B cell (primary cell): ENCODE measurements around the gene ALDOB. TPM values are rescaled to one million over a fixed set of nuclear protein-coding genes. Genes with fewer than 3 reads are reported as not detected.

Experiments
- ATAC-seq: fragments of 200-7000 bp; cut with Tn5 transposase; one replicate; pipeline ENCODE4 v1.10.0; 2021; ENCODE audit warnings: low read depth, mild to moderate bottlenecking, moderate number of reproducible peaks, moderate library complexity
- CTCF ChIA-PET: fragments of 350-600 bp; sonication (Branson Sonifier 250); formaldehyde crosslinking; loops from one replicate; lab custom pipeline; 2021; ENCODE audit warnings: antibody characterized with exemption, inconsistent platforms; lab: Charles Lee
- POLR2A ChIA-PET: fragments of 350-600 bp; sonication (Branson Sonifier 250); formaldehyde crosslinking; loops from one replicate; lab custom pipeline; 2021; ENCODE audit warnings: antibody characterized with exemption; lab: Charles Lee
- DNase-seq: peaks from one replicate; pipeline ENCODE4 v3.0.0; 2013
- H2AFZ ChIP-seq: 2 replicates; pipeline ENCODE4 v1.6.1; 2012; ENCODE audit warnings: mild to moderate bottlenecking, low read depth, low read length; ENCODE audit not compliant: insufficient read depth, poor library complexity, severe bottlenecking
- H3K27ac ChIP-seq, 2 donors: 1 replicate in 1 of 2; 2 replicates in 1 of 2; pipeline ENCODE4 v1.5.1; 2012 to 2013; ENCODE audit warnings: low read length in 2 of 2, mild to moderate bottlenecking in 2 of 2, moderate library complexity in 1 of 2
- H3K27me3 ChIP-seq, 4 experiments: fragments of 200-600 bp in 1 of 4; sonication (generic) in 1 of 4; replicated peaks in 1 of 4; 1 replicate in 2 of 4; 2 replicates in 2 of 4; pipeline versions ENCODE4 v1.6.1 to v1.7.0; 2013 to 2016; ENCODE audit warnings: low read length in 3 of 4, mild to moderate bottlenecking in 2 of 4, mixed read lengths in 1 of 4, moderate library complexity in 1 of 4; ENCODE audit not compliant: insufficient read depth in 4 of 4, control insufficient read depth in 3 of 4; ENCODE audit errors: control extremely low read depth in 1 of 4
- H3K36me3 ChIP-seq, 2 experiments: replicated peaks in 1 of 2; 1 replicate in 1 of 2; 2 replicates in 1 of 2; pipeline versions ENCODE4 v1.6.1 to v1.7.1; 2013; ENCODE audit warnings: low read length in 1 of 2; ENCODE audit not compliant: insufficient read depth in 2 of 2, control insufficient read depth in 1 of 2; ENCODE audit errors: control extremely low read depth in 1 of 2, extremely low read depth in 1 of 2
- H3K4me1 ChIP-seq, 2 donors: fragments of 200-600 bp in 1 of 2; sonication (generic) in 1 of 2; 1 replicate in 1 of 2; 2 replicates in 1 of 2; pipeline versions ENCODE4 v1.5.1 to v1.6.1; 2013 to 2017; ENCODE audit warnings: low read length in 2 of 2; ENCODE audit not compliant: control insufficient read depth in 2 of 2, insufficient read depth in 2 of 2
- H3K4me2 ChIP-seq: replicated peaks from 2 replicates; pipeline ENCODE3; 2012; ENCODE audit warnings: mild to moderate bottlenecking, low read depth, low read length; ENCODE audit not compliant: poor library complexity, severe bottlenecking
- H3K4me3 ChIP-seq, 5 experiments: fragments of 200-600 bp in 1 of 5; sonication (generic) in 1 of 5; 1 replicate in 3 of 5; 2 replicates in 2 of 5; pipeline versions ENCODE4 v1.5.1 to v1.7.0; 2011 to 2016; ENCODE audit warnings: low read length in 4 of 5, mild to moderate bottlenecking in 4 of 5, low read depth in 2 of 5, control low read depth in 1 of 5, moderate library complexity in 1 of 5; ENCODE audit not compliant: insufficient read depth in 1 of 5; ENCODE audit errors: control extremely low read depth in 1 of 5, extremely low read depth in 1 of 5
- H3K79me2 ChIP-seq: fragments of 200-600 bp; sonication (generic); one replicate; pipeline ENCODE4 v1.6.0; 2016; ENCODE audit warnings: low read length; ENCODE audit not compliant: control insufficient read depth, insufficient read depth
- H3K9ac ChIP-seq: fragments of 200-600 bp; sonication (generic); 2 replicates; pipeline ENCODE4 v1.6.1; 2017; ENCODE audit warnings: mild to moderate bottlenecking, low read length, moderate library complexity
- H3K9me3 ChIP-seq, 3 donors: one replicate each; pipeline versions ENCODE4 v1.6.1 to v1.7.1; 2013; ENCODE audit warnings: low read length in 2 of 3; ENCODE audit not compliant: control insufficient read depth in 2 of 3, insufficient read depth in 1 of 3; ENCODE audit errors: control extremely low read depth in 1 of 3
- H4K20me1 ChIP-seq: 2 replicates; pipeline ENCODE4 v1.6.0; 2012; ENCODE audit warnings: mild to moderate bottlenecking, low read length; ENCODE audit not compliant: insufficient read depth, control insufficient read depth, poor library complexity, severe bottlenecking
- H3K27ac Mint-ChIP-seq: one replicate; pipeline ENCODE4 v1.8.0; 2021; ENCODE audit warnings: mixed read lengths
- H3K27me3 Mint-ChIP-seq: one replicate; pipeline ENCODE4 v1.8.0; 2021; ENCODE audit warnings: mixed read lengths
- H3K4me1 Mint-ChIP-seq: one replicate; pipeline ENCODE4 v1.8.0; 2021; ENCODE audit warnings: mixed read lengths
- H3K4me3 Mint-ChIP-seq: one replicate; pipeline ENCODE4 v1.8.0; 2021; ENCODE audit warnings: mixed read lengths
- H3K9me3 Mint-ChIP-seq: one replicate; pipeline ENCODE4 v1.8.0; 2022; ENCODE audit warnings: mixed read lengths; ENCODE audit not compliant: insufficient read depth
- EZH2 ChIP-seq: IDR thresholded peaks from 2 replicates; pipeline ENCODE4 v1.6.1; 2012; ENCODE audit warnings: borderline replicate concordance, low read depth, mild to moderate bottlenecking, moderate library complexity, low read length; ENCODE audit not compliant: insufficient read depth, poor library complexity, severe bottlenecking
- WGBS: methylation state at CpG from one replicate; pipeline ENCODE4 v1.1.5; 2013; ENCODE audit warnings: missing lambda C conversion rate; ENCODE audit not compliant: insufficient coverage; 5-methylcytosine and 5-hydroxymethylcytosine counted together
- intact Hi-C: fragments of 100-400 bp; cut with micrococcal nuclease; formaldehyde crosslinking; loops from one replicate; pipeline ENCODE4 v1.10.0; 2022
- polyA plus RNA-seq: library from polyadenylated mRNA; depleted of rRNA; stranded (reverse); fragments of >200 nt; gene quantifications from 2 replicates; pipeline ENCODE4 v1.2.3, GENCODE V29; 2012
- total RNA-seq, 2 donors: library from RNA; stranded (reverse); fragments of 120-200 nt in 1 of 2; gene quantifications; 1 replicate in 1 of 2; 2 replicates in 1 of 2; pipeline versions ENCODE4 v1.2.3 to v1.2.4, GENCODE V29; 2013 to 2022
- TF ChIP-seq, protein P1 (sequence below): fragments of 200-600 bp; IDR thresholded peaks from one replicate; pipeline ENCODE4 v1.8.0; 2022; ENCODE audit warnings: antibody characterized with exemption, mild to moderate bottlenecking

Gene ALDOB
- total and polyA plus RNA-seq, 2 donors (not counting 1 experiment from before 2014, with no cell fraction given) = not detected

DNA sequence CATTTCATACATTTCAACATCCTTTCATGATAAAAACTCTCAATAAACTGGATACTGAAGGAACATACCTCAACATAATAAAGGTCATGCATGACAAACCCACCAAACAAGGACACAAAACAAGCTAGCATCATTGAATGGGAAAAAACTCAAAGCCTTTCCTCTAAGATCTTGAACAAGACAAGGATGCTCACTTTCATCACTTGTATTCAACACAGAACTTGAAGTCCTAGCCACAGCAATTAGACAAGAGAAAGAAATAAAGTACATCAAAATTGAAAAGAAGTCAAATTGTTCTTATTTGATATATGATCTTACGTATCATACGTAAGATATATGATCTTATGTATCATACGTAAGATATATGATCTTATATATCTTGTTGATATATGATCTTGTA, 42.4 kb downstream of the ALDOB start:
- H4K20me1 ChIP-seq = no peaks in the 10 kb centered on the region
- H3K27ac ChIP-seq = no peak overlapping the region
- Mint-ChIP-seq H3K9me3 (peaks cover 10% of the 10 kb centered on the region), H3K27ac (no peak overlapping the region), H3K4me3 (no peak overlapping the region), H3K27me3 (no peaks in the 10 kb centered on the region), H3K4me1 (peaks cover 55% of the 10 kb centered on the region)
- peaks cover 5 to 7% of the 10 kb centered on the region in 2 donors for H3K4me1 ChIP-seq
- CTCF ChIA-PET = interaction anchor here (1.7 kb wide), 1 partner anchor 16 kb away, joined by 3 read pairs; no protein-coding TSS in a partner anchor
- peaks cover 0 to 3% (median 0%) of the 10 kb centered on the region in 3 donors for H3K9me3 ChIP-seq
- DNase-seq = no peak
- POLR2A ChIA-PET = no interaction called here
- no peak for ATAC-seq
- peaks cover 65% of the 10 kb centered on the region for H3K79me2 ChIP-seq
- no peak overlapping the region for H2AFZ ChIP-seq
- H3K4me2 ChIP-seq = no peak overlapping the region
- H3K36me3 ChIP-seq = peaks cover 4 to 23% of the 10 kb centered on the region in 2 experiments
- TF ChIP-seq, protein P1, sequence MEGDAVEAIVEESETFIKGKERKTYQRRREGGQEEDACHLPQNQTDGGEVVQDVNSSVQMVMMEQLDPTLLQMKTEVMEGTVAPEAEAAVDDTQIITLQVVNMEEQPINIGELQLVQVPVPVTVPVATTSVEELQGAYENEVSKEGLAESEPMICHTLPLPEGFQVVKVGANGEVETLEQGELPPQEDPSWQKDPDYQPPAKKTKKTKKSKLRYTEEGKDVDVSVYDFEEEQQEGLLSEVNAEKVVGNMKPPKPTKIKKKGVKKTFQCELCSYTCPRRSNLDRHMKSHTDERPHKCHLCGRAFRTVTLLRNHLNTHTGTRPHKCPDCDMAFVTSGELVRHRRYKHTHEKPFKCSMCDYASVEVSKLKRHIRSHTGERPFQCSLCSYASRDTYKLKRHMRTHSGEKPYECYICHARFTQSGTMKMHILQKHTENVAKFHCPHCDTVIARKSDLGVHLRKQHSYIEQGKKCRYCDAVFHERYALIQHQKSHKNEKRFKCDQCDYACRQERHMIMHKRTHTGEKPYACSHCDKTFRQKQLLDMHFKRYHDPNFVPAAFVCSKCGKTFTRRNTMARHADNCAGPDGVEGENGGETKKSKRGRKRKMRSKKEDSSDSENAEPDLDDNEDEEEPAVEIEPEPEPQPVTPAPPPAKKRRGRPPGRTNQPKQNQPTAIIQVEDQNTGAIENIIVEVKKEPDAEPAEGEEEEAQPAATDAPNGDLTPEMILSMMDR = no peak
- no peak for TF ChIP-seq EZH2
- intact Hi-C loops = no loop called here
- H3K27me3 ChIP-seq = no peaks in the 10 kb centered on the region
- H3K4me3 ChIP-seq = no peak overlapping the region
- WGBS = no CpG with 5 or more reads among the region's 3 CpGs
- no peak overlapping the region for H3K9ac ChIP-seq

DNA sequence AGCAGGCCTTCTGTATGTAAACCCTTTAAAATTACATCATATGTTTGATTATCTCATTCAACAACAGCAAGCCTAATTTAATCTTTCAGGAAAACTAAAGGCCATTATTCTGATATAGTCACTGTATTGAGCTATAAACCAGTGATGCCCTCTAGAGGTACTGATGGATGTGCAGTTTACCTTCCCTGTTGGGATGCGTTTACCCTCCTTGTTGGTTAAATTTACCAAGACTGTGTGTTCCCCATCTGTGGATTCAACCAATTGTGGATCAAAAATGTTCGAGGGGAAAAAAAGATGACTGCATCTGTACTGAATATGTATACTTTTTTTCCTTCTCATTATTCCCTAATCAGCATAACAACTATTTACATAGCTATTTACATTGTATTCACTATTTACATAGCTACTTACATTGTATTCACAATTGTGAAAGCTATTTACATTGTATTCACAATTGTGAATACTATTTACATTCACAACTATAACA, 47.0 kb downstream of the ALDOB start:
- no peak overlapping the region for H3K27ac ChIP-seq
- H3K4me3 ChIP-seq = no peak overlapping the region
- no CpG with 5 or more reads among the region's 2 CpGs for WGBS
- peaks cover 3 to 23% of the 10 kb centered on the region in 2 experiments for H3K36me3 ChIP-seq
- H3K4me2 ChIP-seq = no peak overlapping the region
- H3K4me1 ChIP-seq = no peaks in the 10 kb centered on the region
- no peaks in the 10 kb centered on the region for H4K20me1 ChIP-seq
- intact Hi-C loops = no loop called here
- H3K9me3 Mint-ChIP-seq = peaks cover 13% of the 10 kb centered on the region
- TF ChIP-seq EZH2 = no peak
- TF ChIP-seq, protein P1 = no peak
- POLR2A ChIA-PET = no interaction called here
- peaks cover 19% of the 10 kb centered on the region for H3K79me2 ChIP-seq
- peaks cover 0 to 9% (median 0%) of the 10 kb centered on the region in 3 donors for H3K9me3 ChIP-seq
- DNase-seq (no peak), ATAC-seq (no peak)
- peaks cover 22% of the 10 kb centered on the region for H3K4me1 Mint-ChIP-seq
- H3K4me3 Mint-ChIP-seq = no peak overlapping the region
- no peak overlapping the region for H3K9ac ChIP-seq
- no peak overlapping the region for H3K27ac Mint-ChIP-seq
- no peaks in the 10 kb centered on the region for H3K27me3 ChIP-seq
- no peak overlapping the region for H2AFZ ChIP-seq
- CTCF ChIA-PET = interaction anchor here (1.2 to 2.4 kb wide), 3 partner anchors 10 to 77 kb away, joined by 3 to 10 read pairs (median 5); partner anchors contain the start of genes MRPL50 and ZNF189
- H3K27me3 Mint-ChIP-seq = no peaks in the 10 kb centered on the region
